Chondrocyte (in vitro differentiated cells): ENCODE data around the gene BLTP2. TPM values are rescaled to one million over a fixed set of nuclear protein-coding genes. Genes with fewer than 3 reads are reported as not detected.

Source experiments
- DNase-seq: peaks from one replicate; pipeline ENCODE4 v3.0.0; 2021; ENCODE audit warnings: mixed read lengths, low spot score
- H3K27ac Mint-ChIP-seq: one replicate; pipeline ENCODE4 v1.8.0; 2021; ENCODE audit warnings: mild to moderate bottlenecking, moderate library complexity, mixed read lengths; ENCODE audit not compliant: unreplicated experiment
- H3K27me3 Mint-ChIP-seq: 2 replicates; pipeline ENCODE4 v1.8.0; 2021; ENCODE audit warnings: low read depth, mixed read lengths
- H3K36me3 Mint-ChIP-seq: 2 replicates; pipeline ENCODE4 v1.8.0; 2021; ENCODE audit warnings: low read depth, mixed read lengths
- H3K4me1 Mint-ChIP-seq: 2 replicates; pipeline ENCODE4 v1.8.0; 2021; ENCODE audit warnings: low read depth, mild to moderate bottlenecking, mixed read lengths
- H3K4me3 Mint-ChIP-seq: one replicate; pipeline ENCODE4 v1.8.0; 2021; ENCODE audit warnings: mild to moderate bottlenecking, moderate library complexity, mixed read lengths; ENCODE audit not compliant: unreplicated experiment
- H3K9me3 Mint-ChIP-seq: 2 replicates; pipeline ENCODE4 v1.8.0; 2021; ENCODE audit warnings: low read depth, mixed read lengths
- CTCF ChIP-seq: fragments of 200-600 bp; sonication (generic); IDR thresholded peaks from 2 replicates; pipeline ENCODE4 v1.5.0; 2021; ENCODE audit warnings: antibody characterized with exemption, mild to moderate bottlenecking, moderate library complexity
- long read RNA-seq: library from polyadenylated mRNA; stranded (forward); transcript quantifications from one replicate; pipeline ENCODE4 v2.0.0, GENCODE V29; 2021
- total RNA-seq: library from RNA; stranded (reverse); gene quantifications from 3 replicates; pipeline ENCODE4 v1.2.1, GENCODE V29; 2021

Gene BLTP2
- 112 to 158 TPM (median 114 TPM) in 3 replicates for total RNA-seq
- long read RNA-seq, full-length matches to known transcripts = 3 of 16 reads
- long read RNA-seq, partial matches to known transcripts = 6 of 16 reads
- long read RNA-seq, other reads (novel, unspliced or antisense) = 7 of 16 reads

GRCh38 chr17:28644787-28645575 is at the start of gene BLTP2:
Gene BLTP2, minus strand, starts transcription at chr17:28645158. Its CDS starts 102 bp downstream, at chr17:28645056.
- H3K4me1 Mint-ChIP-seq = peaks cover 36% of the 10 kb centered on the region
- peak within 1 kb of the TSS; percentile 79 for H3K4me3 Mint-ChIP-seq
- H3K27ac Mint-ChIP-seq = peak within 1 kb of the TSS; percentile 90
- no peaks in the 10 kb centered on the region for H3K9me3 Mint-ChIP-seq
- peaks cover 18% of the 10 kb centered on the region for H3K36me3 Mint-ChIP-seq
- H3K27me3 Mint-ChIP-seq = no peaks in the 10 kb centered on the region
- no peak for TF ChIP-seq CTCF
- peak; percentile 98 for DNase-seq

GRCh38 chr17:28693869-28694268 is 48.9 kb upstream of the BLTP2 start:
- no peaks in the 10 kb centered on the region for H3K27me3 Mint-ChIP-seq
- H3K27ac Mint-ChIP-seq = no peak overlapping the region
- peaks cover 44% of the 10 kb centered on the region for H3K36me3 Mint-ChIP-seq
- DNase-seq = no peak
- no peak overlapping the region for H3K4me3 Mint-ChIP-seq
- H3K9me3 Mint-ChIP-seq = no peaks in the 10 kb centered on the region
- H3K4me1 Mint-ChIP-seq = no peaks in the 10 kb centered on the region
- no peak for TF ChIP-seq CTCF

GRCh38 chr17:28689011-28689410 is 44.1 kb upstream of the BLTP2 start:
- H3K9me3 Mint-ChIP-seq = no peaks in the 10 kb centered on the region
- H3K27ac Mint-ChIP-seq = no peak overlapping the region
- no peaks in the 10 kb centered on the region for H3K4me1 Mint-ChIP-seq
- no peak overlapping the region for H3K4me3 Mint-ChIP-seq
- H3K27me3 Mint-ChIP-seq = no peaks in the 10 kb centered on the region
- no peak for TF ChIP-seq CTCF
- no peak for DNase-seq
- peaks cover 53% of the 10 kb centered on the region for H3K36me3 Mint-ChIP-seq

GRCh38 chr17:28688481-28688880 is 43.5 kb upstream of the BLTP2 start:
- no peaks in the 10 kb centered on the region for H3K4me1 Mint-ChIP-seq
- H3K27me3 Mint-ChIP-seq = no peaks in the 10 kb centered on the region
- H3K4me3 Mint-ChIP-seq = no peak overlapping the region
- no peak for DNase-seq
- H3K27ac Mint-ChIP-seq = no peak overlapping the region
- no peak for TF ChIP-seq CTCF
- H3K9me3 Mint-ChIP-seq = no peaks in the 10 kb centered on the region
- H3K36me3 Mint-ChIP-seq = peaks cover 52% of the 10 kb centered on the region

- Mint-ChIP-seq H3K27me3 (no peaks in the 10 kb centered on the region), H3K4me1 (no peaks in the 10 kb centered on the region), H3K36me3 (peaks cover 62% of the 10 kb centered on the region), H3K27ac (no peak overlapping the region), H3K4me3 (no peak overlapping the region), H3K9me3 (no peaks in the 10 kb centered on the region)
- no peak for TF ChIP-seq CTCF
- DNase-seq = no peak
Observed at GRCh38 chr17:28686296-28686695, 41.3 kb upstream of the BLTP2 start.
